NCI-H2196 (cell line): ENCODE data around the gene COL7A1.
"Not testable (repeated sequence)": the region's sequence is repeated elsewhere in the genome, so short reads cannot be mapped to it uniquely, and the experiment has no call there.

Experiments
- DNase-seq: peaks from one replicate; lab custom pipeline; 2025; ENCODE audit not compliant: unreplicated experiment; lab: John Stamatoyannopoulos, UW

COL7A1 gene

DNA sequence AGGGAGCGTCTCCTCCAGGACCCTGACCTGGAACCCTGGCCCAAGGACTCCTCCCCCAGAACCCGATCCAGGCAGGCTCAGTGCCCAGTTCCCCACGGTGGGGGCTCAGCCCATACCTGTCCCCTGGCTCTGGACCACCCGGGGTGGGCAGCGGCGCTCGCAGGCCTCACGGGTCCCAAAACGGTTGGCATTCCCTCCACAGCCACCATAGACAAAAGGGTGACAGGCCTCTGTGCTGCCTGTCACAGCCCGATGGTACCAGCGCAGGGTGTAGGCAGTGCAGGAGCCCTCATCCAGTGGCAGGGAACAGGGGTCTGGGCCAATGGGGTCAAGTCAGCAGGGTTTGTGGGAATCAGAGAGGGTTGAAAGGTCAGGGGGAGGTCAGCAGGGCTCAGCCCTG is 30.5 kb downstream of the COL7A1 start:
- DNase-seq: no peak

DNA sequence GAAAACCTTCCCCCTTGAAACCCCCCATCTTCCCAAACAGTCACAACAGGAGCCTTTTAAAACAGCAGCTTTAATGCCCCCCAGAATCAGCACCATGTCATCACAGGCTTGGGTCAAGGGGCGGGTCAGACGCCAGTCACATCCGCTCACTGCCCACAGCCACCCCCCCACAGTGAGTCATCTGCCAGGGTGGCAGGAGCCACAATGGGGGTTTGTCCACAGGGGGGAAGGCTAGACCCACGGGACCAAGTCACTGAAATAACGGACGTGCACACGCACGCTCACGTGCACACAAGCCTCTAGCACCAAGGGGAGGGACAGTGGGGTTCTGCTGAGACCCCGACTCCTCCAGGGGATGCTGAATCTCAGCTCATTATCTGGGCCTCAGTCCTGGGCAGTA is 31.1 kb downstream of the COL7A1 start:
- no peak for DNase-seq

DNA sequence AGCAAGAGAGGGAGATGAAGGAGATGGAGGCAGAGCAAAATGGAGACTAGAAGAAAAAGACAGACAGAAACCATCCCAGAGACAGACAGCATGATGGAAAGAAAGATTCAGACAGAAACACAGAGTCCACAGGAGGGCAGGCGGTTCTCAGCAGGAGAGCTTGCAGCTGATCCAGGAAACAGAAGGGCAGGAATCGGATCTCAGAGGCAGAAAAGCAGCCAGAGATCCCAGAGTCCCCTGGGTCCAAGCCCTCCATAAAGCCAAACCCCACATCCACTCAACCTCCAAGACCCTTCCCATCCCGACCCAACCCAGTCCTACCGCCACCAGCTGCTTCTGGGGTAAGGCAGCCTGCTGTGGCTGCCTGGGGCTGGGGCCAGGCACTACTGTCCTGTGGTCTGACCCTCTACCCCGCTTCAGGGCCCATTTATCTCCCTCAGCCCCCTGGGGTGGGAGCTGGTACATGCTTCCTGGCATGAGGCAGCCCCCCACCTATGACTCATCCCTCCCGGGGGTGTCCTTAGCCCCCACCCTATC is 31.7 kb downstream of the COL7A1 start, which contains the start of gene UCN2:
Gene UCN2, minus strand, starts transcription at position 400 of the 537 bp plus-strand sequence. CDS start 657 bp downstream, outside the sequence.
- DNase-seq: no peak

DNA sequence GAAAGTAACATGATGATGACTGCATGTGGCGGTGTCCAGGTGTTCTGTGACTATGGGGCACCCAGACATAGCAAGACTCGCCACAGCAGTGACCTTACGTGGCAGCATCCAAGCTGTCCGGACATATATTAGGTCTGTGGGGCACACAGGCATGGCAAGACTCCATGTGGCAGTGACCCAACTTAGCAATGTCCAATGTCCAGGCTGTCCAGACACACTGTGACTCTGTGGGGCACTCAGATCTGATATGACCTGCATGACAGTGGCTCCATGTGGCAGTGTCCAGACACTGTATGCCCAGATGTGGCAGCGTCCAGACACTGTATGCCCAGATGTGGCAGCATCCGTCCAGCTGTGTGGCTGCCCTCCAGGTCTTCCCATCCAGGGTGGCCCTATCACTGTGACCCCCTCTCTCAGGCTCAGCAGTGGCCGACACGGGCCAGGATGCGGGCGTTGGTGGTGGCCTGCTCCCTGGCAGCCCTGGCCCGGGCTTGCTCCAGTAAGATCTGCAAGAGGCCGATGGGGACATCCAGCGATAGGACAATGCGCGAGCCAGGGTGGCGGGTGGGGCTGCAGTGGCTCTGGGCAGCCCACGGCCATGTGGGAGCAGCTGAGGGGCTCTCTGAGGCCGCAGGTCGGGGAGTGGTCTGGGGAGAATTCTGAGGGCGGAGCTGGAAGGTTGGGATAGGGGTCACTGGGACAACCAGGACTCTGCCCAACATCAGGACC is 32.6 kb downstream of the COL7A1 start:
- no peak for DNase-seq

DNA sequence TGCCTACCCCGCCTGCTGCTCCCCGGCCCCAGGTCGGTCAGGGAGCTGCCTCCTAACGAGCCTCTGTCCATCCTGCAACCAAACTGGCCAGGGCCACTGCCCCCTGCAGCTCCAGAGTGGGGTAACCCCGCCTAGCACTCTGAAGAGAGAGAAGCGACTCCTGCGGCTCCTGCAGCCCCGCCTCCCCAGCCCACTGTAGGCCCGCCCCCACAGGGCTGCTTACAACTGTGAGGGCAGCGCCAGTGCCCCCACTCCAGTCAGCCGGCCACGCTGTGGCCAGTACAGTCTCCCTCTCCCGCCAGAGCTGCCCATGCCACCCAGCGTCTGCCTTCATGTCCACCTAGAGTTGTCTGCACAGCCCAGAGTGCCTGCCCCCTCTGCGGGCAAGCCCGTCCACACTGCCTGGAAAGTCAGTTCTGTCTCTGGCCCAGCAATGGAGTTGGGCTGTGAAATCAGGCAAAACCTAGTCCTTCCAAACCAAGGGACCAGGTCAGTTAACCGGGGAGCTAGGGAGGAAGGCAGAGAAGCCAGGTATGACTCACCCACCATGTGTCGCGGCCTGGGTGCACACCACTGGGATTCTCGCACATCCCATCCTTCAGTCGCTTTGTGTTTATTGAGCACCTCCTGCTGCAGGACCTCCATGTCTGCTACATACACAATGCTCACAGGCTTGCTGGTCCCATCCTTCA is 33.9 kb downstream of the COL7A1 start:
- DNase-seq: no peak

DNA sequence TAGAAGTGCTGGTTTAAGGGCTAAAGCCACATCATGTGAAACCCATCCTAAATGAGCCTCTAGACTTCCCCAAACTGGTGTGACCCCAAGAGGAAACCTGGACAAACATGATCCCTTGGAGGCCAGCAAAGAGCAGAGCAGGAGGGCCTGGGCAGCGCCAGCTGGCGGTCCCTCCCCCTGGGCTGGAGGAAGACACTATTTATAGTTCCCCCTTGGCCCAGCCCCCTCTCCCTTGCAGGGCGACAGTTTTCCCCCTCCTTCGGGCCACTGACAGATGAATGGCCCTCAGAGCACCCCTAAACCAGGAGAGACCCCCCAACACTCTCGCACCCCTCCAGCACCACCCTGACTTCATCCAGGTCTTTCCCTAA is 34.5 kb downstream of the COL7A1 start:
- no peak for DNase-seq

DNA sequence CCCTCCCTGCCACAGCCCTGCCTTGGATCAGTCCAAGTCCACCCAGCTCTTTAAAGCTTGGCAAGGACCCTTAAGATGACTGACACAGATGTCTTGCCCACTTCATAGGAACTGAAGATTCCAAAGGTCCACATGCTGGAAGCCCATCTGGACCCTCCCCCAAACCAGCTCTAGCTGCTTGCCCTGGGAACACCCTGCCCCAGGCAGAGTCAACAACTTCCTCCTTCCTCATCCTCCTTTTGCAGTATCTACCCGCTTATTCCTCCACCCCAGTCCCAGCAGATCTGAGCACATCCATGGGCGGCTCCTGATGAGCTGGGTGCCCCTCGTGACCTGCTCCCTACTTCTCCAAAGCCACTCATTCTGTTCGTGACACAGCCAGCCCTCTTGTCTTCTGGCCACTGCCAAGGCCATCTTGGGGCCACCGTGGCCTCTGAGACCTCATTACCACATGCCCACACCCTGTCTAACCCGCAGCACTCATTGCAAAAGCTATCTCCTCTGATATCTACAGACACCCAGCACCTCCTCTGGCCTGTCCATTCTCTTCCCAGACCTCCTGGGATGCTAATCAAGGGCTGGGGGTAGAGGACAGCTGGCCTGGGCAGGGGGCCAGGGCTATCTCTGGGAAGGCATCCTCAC is 36.5 kb downstream of the COL7A1 start:
- no peak for DNase-seq

DNA sequence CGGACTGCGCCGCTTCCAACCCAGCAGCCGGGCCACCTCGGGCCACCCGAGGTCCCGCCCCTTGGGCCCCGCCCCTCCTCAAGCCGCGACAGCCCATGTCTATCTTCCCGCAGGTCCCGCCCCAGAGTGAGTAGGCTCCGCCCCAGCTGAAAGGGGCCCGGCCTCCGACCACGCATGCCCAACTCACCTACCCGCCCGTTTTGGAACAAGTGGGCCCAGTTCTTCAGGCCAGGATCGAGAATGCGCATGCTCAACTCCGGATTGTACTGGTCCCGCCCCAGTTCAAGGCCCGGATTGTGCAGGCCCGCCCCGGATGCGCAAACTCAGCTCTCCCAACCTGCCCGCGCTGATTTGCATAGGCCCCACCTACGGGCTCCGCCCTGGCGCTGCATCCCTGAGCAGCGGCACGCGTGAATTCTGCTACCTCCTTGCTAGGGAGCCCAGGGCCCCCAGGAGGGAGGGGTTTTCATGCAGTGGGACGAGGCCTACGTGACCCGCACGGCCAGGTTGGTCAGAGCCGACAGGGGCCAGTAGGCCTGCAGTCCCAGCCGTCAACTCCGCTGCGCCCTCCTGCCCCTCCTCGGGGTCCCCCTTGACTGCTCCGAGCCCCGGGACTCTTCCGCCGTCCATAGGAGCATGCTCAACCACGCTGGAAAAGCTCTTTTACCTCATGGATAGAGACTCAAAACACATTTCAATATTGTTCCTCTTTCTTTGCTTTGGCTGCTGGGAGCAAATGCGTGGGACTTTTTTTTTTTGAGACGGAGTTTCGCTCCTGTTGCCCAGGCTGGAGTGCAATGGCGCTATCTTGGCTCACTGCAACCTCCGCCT is 38.1 kb downstream of the COL7A1 start, which contains the start of gene PFKFB4:
Gene PFKFB4, minus strand, starts transcription at position 8 of the 831 bp plus-strand sequence. CDS start 26 bp downstream, outside the sequence.
- DNase-seq: peak; percentile 87

DNA sequence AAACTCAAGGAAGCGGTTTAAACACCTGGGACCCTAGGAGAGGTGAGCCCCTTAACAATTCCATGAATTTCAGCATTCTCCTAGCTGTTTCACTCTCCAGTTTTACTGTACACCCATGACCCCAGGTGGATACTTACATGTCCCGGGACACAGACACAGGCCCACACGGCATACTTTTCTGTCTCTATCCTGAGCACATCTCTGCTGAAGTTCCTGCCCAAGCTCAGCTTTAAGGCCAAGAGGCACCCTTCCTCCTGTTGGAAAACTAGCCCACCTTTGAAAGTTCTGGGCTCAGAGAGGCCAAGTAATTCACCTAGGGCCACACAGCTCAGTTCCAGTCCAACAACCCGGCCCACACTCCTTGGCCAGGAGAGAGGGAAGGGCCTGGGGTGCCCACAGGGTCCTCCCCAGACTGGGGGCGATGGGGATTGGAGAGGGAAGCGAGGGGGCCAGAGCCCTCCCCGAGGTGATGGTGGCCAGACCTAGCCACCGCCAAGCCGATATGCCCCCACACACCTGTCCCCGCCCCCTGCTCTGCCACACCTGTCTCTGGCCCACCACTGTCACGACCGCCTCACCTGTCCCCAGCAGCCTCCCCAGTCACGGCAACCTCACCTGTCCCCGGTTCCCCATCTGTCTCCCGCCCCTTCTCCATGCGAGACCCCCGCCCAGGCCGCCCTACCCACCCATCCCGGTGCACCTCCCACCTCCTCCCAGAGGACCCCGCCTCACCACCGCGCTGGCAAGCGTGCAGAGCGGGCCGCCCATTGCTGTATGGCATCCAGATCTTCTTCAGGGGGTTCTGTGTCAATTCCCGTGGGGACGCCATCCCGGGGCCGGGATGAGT is 39.0 kb downstream of the COL7A1 start:
- DNase-seq: no peak

DNA sequence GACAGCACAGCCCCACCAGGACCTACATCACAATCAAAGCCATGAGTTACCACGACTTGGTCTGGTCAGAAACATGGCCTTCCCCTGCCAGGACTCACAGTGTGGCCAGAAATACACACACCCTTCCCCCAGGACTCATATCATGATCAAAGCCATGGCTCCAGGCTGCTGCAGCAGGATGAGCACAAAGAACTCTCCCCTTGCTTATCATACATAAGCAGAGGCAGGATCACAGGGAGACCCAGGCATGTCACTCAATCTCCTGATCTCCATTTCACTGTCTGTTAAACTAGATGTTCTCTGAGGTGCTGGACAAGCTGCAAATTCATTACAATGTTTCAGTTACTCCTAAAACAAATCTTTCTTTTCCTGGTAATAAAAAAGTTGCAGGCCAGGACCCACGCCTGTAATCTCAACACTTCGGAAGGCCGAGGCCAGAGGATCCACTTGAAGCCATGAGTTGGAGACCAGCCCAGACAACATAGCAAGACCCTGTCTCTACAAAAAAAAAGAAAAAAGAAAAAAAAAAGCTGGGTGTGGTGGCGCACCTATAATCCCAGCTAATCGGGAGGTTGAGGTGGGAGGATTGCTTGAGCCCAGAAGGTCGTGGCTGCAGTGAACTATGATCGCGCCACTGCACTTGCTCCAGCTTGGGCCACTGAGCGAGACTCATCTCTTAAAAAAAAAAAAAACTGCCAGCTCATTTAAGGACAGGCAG is 39.7 kb downstream of the COL7A1 start:
- no peak for DNase-seq

DNA sequence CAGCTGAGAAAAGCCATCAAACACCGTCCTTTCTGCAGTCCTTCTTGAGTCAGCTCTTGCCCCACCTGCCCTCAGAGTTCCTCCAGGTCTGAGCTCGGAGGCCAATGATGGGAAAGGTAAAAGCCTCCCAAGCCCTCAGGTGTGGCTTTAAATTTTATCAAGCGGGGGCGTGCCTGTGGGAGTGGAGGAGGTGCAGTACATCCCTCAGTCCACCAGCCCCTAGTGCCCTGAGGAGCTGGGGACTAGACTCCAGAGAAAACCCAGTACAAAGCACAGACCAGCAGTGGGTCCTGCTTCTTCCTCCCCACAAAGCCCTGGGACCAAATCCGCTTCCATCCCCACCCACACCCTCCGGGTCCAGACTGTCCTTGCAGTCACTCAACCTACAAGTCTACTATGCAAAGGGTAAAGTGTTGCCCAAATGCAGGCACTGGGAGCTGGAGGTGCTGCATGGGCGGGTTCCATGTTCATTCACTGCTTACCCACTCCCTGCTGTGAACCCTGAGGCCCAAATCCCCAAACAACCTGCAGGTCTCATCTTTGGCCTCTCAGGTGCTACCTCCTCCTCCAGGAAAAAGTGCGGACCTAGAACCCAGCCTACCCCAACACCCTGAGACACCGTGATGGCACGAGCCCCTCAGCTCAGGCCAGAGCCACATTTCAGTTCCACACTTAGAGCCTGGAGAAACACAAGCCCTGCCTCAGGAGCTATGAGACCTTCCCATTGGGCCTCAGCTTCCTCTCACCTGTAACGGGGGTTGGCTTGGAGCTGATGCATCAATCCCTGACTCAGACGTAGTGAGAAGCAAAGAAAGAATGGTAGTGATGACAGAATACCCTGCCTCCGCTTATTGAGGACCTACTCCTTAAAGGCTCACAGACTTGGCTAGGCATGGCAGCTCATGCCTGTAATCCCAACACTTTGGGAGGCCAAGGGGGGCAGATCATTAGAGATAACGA is 41.0 kb downstream of the COL7A1 start:
- no peak for DNase-seq

DNA sequence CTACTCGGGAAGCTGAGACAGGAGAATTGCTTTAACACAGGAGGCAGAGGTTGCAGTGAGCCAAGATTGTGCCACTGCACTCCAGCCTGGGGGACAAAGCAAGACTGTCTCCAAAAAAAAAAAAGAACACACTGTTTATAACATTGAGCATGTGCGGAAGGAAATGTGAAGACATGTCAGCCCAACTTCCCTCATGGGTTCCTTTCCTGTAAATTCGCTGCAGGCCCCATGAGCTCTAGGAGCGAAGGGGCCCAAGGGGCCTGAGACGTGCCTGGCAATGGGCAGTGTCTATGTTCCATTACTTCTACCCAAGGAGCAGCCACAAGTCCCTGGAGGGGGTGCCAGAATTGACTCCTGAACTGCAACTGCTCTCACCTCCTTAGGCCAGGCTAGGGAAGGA is 41.8 kb downstream of the COL7A1 start:
- no peak for DNase-seq

DNA sequence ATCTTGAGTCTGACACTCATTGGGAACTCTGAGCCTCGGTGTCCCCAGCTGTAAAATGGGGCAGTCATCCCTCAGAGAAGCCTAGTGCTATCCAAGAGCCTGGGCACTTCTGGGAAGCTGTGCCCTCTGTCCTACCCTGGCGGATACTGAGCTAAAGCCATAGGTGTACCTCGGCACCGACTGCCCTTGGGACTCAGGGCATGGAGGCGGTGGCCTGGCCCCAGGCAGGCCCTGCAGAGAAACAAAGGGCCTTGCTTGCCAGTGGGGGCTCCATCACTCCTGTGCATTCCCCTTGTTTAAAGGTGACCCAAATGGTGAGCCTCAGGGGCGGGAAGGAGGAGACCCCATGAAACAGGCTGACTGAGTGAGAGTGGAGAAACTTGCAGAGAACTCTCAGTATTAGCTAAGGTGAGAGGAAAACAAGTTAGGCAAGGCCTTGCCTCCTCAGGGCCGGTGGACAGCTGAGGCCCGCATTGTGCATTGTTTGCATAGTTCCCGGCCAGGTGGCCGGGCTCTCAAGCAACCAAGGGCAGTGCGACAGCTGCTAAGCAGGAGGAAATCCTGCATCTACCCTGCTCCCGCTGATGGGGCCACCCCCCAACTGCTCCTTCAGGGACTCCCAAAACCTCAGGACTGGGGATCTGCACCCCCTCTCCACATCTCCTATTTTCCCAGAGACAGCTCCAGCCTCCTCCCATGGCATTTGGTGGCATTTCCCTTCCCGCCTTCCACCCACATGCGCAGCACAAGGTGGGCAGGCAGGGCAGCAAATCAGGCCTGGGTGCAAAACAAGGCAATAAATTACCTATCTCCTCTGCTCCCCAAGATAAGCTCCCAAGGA is 42.8 kb downstream of the COL7A1 start:
- no peak for DNase-seq

DNA sequence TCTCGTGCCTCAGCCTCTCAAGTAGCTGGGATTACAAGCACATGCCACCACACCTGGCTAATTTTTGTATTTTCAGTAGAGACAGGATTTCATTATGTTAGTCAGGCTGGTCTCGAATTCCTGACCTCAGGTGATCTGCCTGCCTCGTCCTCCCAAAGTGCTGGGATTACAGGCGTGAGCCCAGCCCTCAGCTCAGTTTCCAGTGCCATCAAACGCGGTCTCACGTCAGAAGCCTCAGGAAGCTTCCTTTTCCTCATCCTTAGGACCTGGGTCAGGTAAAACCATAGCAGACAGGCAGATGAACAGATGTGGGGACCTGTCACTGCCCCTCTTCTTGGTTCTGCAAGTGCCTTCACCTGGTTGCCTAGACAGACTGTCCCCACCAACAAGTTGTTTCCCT is 43.5 kb downstream of the COL7A1 start:
- not testable (repeated sequence) for DNase-seq

DNA sequence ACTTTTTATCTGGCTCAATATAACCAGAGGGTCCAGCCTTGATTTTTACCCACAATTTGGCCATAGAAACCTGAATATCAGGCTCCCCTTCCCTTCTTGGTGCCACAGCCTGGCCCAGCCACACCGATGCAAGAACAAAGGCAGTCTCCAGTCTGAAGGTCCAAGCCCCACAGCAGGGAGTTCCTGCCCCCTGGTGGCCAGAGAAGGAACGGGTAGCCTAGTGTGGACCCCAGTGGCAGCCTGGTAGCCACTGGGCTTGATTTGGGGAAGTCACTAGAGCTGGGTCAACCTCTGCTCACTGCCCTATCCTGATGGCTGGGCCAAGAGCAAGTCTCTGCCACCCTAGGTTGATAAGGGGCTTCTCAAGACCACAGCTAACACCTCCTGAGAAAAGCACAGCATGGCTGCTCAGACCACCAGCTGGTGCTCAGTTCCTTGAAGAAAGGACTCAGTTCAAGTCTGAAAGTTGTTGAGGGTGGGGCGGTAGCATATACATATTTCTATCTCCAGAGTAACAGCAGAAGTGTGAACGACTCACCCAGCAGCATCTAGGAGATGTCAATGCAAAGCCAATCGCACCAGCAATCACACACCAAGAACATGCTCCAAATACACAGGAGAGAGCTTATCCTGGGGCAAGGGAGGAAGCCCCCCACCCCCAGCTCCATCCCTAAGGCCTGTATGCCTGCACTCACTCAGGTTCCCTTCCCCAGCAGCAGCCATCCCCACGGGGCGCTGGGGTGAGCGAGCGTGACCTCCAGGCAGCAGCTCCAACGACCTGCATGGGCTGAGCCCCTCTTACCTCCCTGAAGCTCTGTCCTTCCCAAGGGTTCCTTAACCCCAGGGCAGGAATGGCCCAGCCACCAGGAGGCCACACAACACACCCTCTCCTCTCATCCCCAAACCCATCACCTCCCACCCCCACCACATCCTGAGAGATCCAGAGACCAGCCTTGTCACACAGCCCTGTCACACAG is 46.1 kb downstream of the COL7A1 start:
- DNase-seq: peak; percentile 72

DNA sequence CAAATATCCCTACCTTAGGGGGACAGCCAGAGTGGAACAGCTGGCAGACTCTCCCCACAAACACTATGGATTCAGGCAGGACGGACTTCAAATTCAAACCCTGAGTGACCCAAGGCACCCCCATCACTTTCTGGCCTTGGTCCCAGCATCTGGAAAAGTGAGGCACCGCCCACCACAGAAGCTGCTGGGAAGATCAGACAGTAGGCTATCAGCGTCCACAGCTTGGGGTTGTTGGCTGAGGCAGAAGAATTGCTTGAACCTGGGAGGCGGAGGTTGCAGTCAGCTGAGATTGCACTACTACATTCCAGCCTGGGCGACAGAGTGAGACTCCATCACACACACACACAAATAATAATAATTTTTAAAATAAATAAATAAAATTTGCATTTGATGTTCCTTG is 47.0 kb downstream of the COL7A1 start:
- DNase-seq: no peak
